Measurements from ENCODE around the gene RPLP2.

DNA sequence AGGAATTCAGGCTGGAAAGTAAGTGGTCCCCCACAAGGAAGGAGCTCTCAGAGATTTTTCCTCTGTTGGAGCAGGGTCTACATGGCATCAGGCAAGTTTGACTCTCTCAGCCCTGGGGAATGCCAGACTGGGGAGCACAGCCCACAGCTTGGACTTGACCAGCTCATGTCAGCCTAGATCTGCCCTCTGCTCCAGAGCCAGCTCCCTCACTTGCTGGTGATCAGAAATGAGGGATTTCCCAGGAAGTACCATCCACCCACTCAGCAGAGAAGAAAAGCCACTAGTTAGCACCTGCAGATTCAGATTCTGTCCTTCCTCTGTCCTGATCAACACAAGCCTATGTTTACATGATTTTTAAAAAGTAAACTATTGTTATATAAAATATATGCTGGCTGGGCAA is 49.5 kb upstream of the RPLP2 start:
- TF ChIP-seq POLR2A (IDR thresholded peaks at IDR 0.05; ENCODE audit: extremely low read depth, insufficient read length): no peak
- TF ChIP-seq, protein P1, sequence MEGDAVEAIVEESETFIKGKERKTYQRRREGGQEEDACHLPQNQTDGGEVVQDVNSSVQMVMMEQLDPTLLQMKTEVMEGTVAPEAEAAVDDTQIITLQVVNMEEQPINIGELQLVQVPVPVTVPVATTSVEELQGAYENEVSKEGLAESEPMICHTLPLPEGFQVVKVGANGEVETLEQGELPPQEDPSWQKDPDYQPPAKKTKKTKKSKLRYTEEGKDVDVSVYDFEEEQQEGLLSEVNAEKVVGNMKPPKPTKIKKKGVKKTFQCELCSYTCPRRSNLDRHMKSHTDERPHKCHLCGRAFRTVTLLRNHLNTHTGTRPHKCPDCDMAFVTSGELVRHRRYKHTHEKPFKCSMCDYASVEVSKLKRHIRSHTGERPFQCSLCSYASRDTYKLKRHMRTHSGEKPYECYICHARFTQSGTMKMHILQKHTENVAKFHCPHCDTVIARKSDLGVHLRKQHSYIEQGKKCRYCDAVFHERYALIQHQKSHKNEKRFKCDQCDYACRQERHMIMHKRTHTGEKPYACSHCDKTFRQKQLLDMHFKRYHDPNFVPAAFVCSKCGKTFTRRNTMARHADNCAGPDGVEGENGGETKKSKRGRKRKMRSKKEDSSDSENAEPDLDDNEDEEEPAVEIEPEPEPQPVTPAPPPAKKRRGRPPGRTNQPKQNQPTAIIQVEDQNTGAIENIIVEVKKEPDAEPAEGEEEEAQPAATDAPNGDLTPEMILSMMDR (IDR thresholded peaks at IDR 0.05; ENCODE audit: low read depth, low read length): no peak

All from NB4 (cell line).